Mesenchymal stem cell (in vitro differentiated cells and primary cell): ENCODE results near the gene VWA7.

Source experiments
- DNase-seq: peaks from one replicate; pipeline ENCODE4 v3.0.0-alpha.2; 2013
- H2AFZ ChIP-seq: one replicate; pipeline ENCODE4 v1.6.1; 2013; ENCODE audit warnings: low read depth, mild to moderate bottlenecking, control low read depth, inconsistent platforms, low read length, moderate library complexity
- H2AK5ac ChIP-seq: 2 replicates; pipeline ENCODE4 v1.6.1; 2013; ENCODE audit warnings: low read length, moderate library complexity, mild to moderate bottlenecking, inconsistent platforms; ENCODE audit not compliant: severe bottlenecking
- H2BK120ac ChIP-seq: one replicate; pipeline ENCODE4 v1.6.1; 2013; ENCODE audit warnings: low read depth, mild to moderate bottlenecking, inconsistent platforms, low read length, moderate library complexity
- H2BK12ac ChIP-seq, 2 experiments: one replicate each; pipeline ENCODE4 v1.6.1; 2013; ENCODE audit warnings: inconsistent platforms in 2 of 2, low read length in 2 of 2, mild to moderate bottlenecking in 2 of 2, moderate library complexity in 2 of 2, control low read depth in 1 of 2
- H2BK15ac ChIP-seq: one replicate; pipeline ENCODE4 v1.6.1; 2013; ENCODE audit warnings: mild to moderate bottlenecking, low read depth, inconsistent platforms; ENCODE audit not compliant: poor library complexity, severe bottlenecking
- H2BK5ac ChIP-seq: 2 replicates; pipeline ENCODE4 v1.6.1; 2013; ENCODE audit warnings: low read depth, mild to moderate bottlenecking, low read length, control low read depth, inconsistent platforms; ENCODE audit not compliant: poor library complexity, severe bottlenecking
- H3K14ac ChIP-seq, 2 experiments: one replicate each; pipeline ENCODE4 v1.6.1; 2013; ENCODE audit warnings: inconsistent platforms in 2 of 2, low read length in 2 of 2, control low read depth in 1 of 2, mild to moderate bottlenecking in 1 of 2, moderate library complexity in 1 of 2
- H3K18ac ChIP-seq, 2 experiments: one replicate each; pipeline ENCODE4 v1.6.1; 2013; ENCODE audit warnings: inconsistent platforms in 2 of 2, low read length in 2 of 2, control low read depth in 1 of 2, low read depth in 1 of 2, mild to moderate bottlenecking in 1 of 2
- H3K23ac ChIP-seq, 2 experiments: one replicate each; pipeline ENCODE4 v1.6.1; 2013; ENCODE audit warnings: inconsistent platforms in 2 of 2, low read length in 2 of 2, mild to moderate bottlenecking in 2 of 2, moderate library complexity in 2 of 2, control low read depth in 1 of 2
- H3K27ac ChIP-seq: 2 replicates; pipeline ENCODE4 v1.5.1; 2013; ENCODE audit warnings: mild to moderate bottlenecking, moderate library complexity, low read length, control low read depth, inconsistent platforms; ENCODE audit not compliant: poor library complexity, severe bottlenecking
- H3K27me3 ChIP-seq, 2 experiments: 2 replicates each; pipeline versions ENCODE4 v1.6.1 to v1.7.0; 2013; ENCODE audit warnings: low read length in 2 of 2, mild to moderate bottlenecking in 2 of 2, moderate library complexity in 2 of 2, control low read depth in 1 of 2, inconsistent platforms in 1 of 2; ENCODE audit not compliant: control insufficient read depth in 1 of 2, insufficient read depth in 1 of 2
- H3K36me3 ChIP-seq, 2 experiments: 2 replicates each; pipeline versions ENCODE4 v1.6.1 to v1.7.0; 2013; ENCODE audit warnings: low read length in 2 of 2, control low read depth in 1 of 2, inconsistent platforms in 1 of 2, low read depth in 1 of 2, mild to moderate bottlenecking in 1 of 2; ENCODE audit not compliant: insufficient read depth in 2 of 2, control insufficient read depth in 1 of 2
- H3K4ac ChIP-seq, 2 experiments: one replicate each; pipeline ENCODE4 v1.6.1; 2013; ENCODE audit warnings: inconsistent platforms in 2 of 2, low read length in 2 of 2, mild to moderate bottlenecking in 2 of 2, moderate library complexity in 2 of 2, control low read depth in 1 of 2, low read depth in 1 of 2
- H3K4me1 ChIP-seq: 2 replicates; pipeline ENCODE4 v1.6.1; 2013; ENCODE audit warnings: low read depth, low read length, control low read depth; ENCODE audit not compliant: control insufficient read depth, insufficient read depth
- H3K4me2 ChIP-seq: 2 replicates; pipeline ENCODE4 v1.6.1; 2013; ENCODE audit warnings: low read length, mild to moderate bottlenecking, inconsistent platforms; ENCODE audit not compliant: poor library complexity, severe bottlenecking
- H3K4me3 ChIP-seq, 2 experiments: 2 replicates each; pipeline versions ENCODE4 v1.5.1 to v1.7.0; 2013; ENCODE audit warnings: low read length in 2 of 2, mild to moderate bottlenecking in 2 of 2, control low read depth in 1 of 2, low read depth in 1 of 2; ENCODE audit not compliant: insufficient read depth in 1 of 2
- H3K79me1 ChIP-seq: replicated peaks from 2 replicates; pipeline ENCODE4 v1.6.1; 2013; ENCODE audit warnings: mild to moderate bottlenecking, control low read depth, low read length, inconsistent platforms; ENCODE audit not compliant: poor library complexity, severe bottlenecking
- H3K9ac ChIP-seq: 2 replicates; pipeline ENCODE4 v1.7.0; 2013; ENCODE audit warnings: mild to moderate bottlenecking, low read length, moderate library complexity
- H3K9me3 ChIP-seq: 2 replicates; pipeline ENCODE4 v1.7.0; 2013; ENCODE audit warnings: mild to moderate bottlenecking, low read length; ENCODE audit not compliant: control insufficient read depth
- H4K8ac ChIP-seq: one replicate; pipeline ENCODE4 v1.6.1; 2013; ENCODE audit warnings: inconsistent platforms, mild to moderate bottlenecking, low read length, moderate library complexity
- H4K91ac ChIP-seq: one replicate; pipeline ENCODE4 v1.6.1; 2013; ENCODE audit warnings: mild to moderate bottlenecking, low read length, inconsistent platforms
- WGBS: methylation state at CpG from one replicate; pipeline ENCODE4 v1.1.7; 2013; ENCODE audit warnings: mixed read lengths; 5-methylcytosine and 5-hydroxymethylcytosine counted together

Gene VWA7

GRCh38 chr6:31720196-31720770, 56.8 kb downstream of the VWA7 start:
- Histone ChIP-seq H3K79me1 (no peaks in the 10 kb centered on the region), H3K14ac (peak overlapping the region in 1 of 2 experiments; percentile 11), H3K4ac (no peak overlapping the region), H3K27ac (no peak overlapping the region), H3K36me3 (peaks cover 0 to 15% of the 10 kb centered on the region in 2 experiments), H2BK15ac (no peak overlapping the region), H3K9me3 (no peaks in the 10 kb centered on the region), H3K27me3 (peaks cover 0 to 13% of the 10 kb centered on the region in 2 experiments), H2AFZ (no peak overlapping the region), H2BK120ac (no peak overlapping the region), H3K23ac (no peak overlapping the region), H2BK12ac (no peak overlapping the region), H2BK5ac (no peak overlapping the region), H3K4me2 (no peak overlapping the region), H4K91ac (no peak overlapping the region), H3K4me1 (no peaks in the 10 kb centered on the region), H3K4me3 (no peak overlapping the region), H3K18ac (no peak overlapping the region), H4K8ac (no peak overlapping the region), H2AK5ac (no peak overlapping the region), H3K9ac (no peak overlapping the region)
- WGBS = 95% methylated on average over 5 of the region's 5 CpGs
- no peak for DNase-seq

DNA sequence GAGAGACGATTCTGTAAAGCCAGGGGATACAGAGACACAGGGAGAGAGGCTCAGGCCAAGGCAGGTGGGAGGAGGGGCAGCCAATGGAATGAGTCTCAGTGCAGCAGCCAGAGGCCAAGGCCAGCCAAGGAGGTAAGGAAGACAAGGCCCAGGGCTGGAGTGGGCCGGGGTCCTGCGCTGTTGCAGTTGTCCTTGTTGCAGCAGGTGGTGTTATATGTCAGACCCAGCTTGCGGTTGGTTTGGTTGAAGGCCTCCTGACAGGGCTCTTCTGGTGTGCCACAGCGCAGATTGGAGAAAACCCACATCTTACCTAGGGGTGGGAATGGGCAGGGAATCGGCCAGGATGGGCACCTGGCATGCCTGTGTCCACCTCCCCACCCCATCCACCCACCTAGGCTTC, 58.1 kb downstream of the VWA7 start:
- no peak overlapping the region for H4K91ac ChIP-seq
- peaks cover 0 to 6% of the 10 kb centered on the region in 2 experiments for H3K36me3 ChIP-seq
- H2BK5ac ChIP-seq = no peak overlapping the region
- no peak overlapping the region for H2BK12ac ChIP-seq
- no peak overlapping the region for H4K8ac ChIP-seq
- peaks cover 6 to 21% of the 10 kb centered on the region in 2 experiments for H3K27me3 ChIP-seq
- H3K14ac ChIP-seq = no peak overlapping the region
- no peak overlapping the region for H2AFZ ChIP-seq
- DNase-seq = no peak
- H2AK5ac ChIP-seq = no peak overlapping the region
- no peaks in the 10 kb centered on the region for H3K79me1 ChIP-seq
- no peak overlapping the region for H3K4me2 ChIP-seq
- no peak overlapping the region for H3K18ac ChIP-seq
- no peak overlapping the region for H3K9ac ChIP-seq
- no peaks in the 10 kb centered on the region for H3K9me3 ChIP-seq
- H2BK15ac ChIP-seq = no peak overlapping the region
- H2BK120ac ChIP-seq = no peak overlapping the region
- H3K4me3 ChIP-seq = no peak overlapping the region
- no peak overlapping the region for H3K23ac ChIP-seq
- H3K4me1 ChIP-seq = no peaks in the 10 kb centered on the region
- no peak overlapping the region for H3K4ac ChIP-seq
- 79% methylated on average over 5 of the region's 6 CpGs for WGBS
- no peak overlapping the region for H3K27ac ChIP-seq

DNA sequence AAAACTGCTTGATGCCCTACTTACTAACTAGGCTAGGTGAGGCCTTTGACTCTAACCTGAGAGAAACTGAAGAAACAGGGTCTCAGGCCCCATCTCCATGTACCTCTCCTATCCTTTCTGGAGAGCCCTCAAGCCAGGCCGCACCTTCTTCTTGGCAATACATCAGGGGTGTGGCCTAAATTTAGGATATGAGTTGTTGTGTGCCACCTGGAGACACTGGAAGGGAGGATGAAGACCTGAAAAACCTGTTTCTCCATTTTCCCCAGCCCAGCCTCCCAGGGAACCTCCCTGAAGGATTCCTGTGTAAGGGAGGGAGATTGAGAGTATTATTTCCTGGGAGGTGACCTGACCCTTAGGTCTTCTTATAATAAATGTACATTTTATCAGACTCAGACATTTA, 58.9 kb downstream of the VWA7 start:
- Histone ChIP-seq H3K79me1 (no peaks in the 10 kb centered on the region), H2BK15ac (no peak overlapping the region), H3K36me3 (no peaks in the 10 kb centered on the region), H4K8ac (no peak overlapping the region), H2BK120ac (no peak overlapping the region), H3K27me3 (peaks cover 10 to 29% of the 10 kb centered on the region in 2 experiments), H2BK5ac (no peak overlapping the region), H3K4me1 (peaks cover 4% of the 10 kb centered on the region), H3K4me2 (no peak overlapping the region), H4K91ac (peak overlapping the region; percentile 16), H3K4ac (no peak overlapping the region), H2AFZ (no peak overlapping the region), H2BK12ac (peak overlapping the region in 1 of 2 experiments; percentile 7), H2AK5ac (no peak overlapping the region), H3K18ac (no peak overlapping the region), H3K9ac (no peak overlapping the region), H3K14ac (no peak overlapping the region), H3K27ac (no peak overlapping the region), H3K9me3 (no peaks in the 10 kb centered on the region), H3K4me3 (no peak overlapping the region), H3K23ac (no peak overlapping the region)
- no peak for DNase-seq
- WGBS = 100% methylated on average over 1 of the region's 1 CpG

DNA sequence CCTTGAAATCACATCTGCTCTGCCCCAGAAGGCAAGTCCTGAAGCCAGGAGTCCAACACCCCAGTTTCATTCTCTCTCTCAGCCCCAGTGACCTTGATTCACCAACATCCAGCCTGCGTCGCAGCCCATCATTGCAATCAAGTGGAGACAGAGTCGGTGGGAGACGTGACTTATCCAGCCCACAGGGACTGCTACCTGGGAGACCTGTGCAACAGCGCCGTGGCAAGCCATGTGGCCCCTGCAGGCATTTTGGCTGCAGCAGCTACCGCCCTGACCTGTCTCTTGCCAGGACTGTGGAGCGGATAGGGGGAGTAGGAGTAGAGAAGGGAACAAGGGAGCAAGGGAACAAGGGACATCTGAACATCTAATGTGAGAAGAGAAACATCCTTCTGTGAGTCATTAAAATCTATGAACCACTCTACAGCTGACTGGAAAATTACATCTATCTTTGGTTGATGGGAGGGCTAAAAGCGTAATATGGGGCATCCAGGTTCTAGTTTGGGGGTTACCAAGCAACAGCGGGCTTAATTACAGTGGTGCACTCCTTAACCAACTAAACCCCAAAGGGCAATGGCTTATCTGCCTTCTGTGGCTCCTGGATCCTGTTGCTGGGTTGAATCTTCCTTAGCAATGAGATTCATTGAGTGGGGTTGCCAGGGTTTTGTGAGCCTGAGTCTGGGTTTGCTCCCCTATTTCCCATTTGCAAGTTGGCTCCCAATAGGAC, 59.5 kb downstream of the VWA7 start:
- peaks cover 4% of the 10 kb centered on the region for H3K4me1 ChIP-seq
- H3K36me3 ChIP-seq = no peaks in the 10 kb centered on the region
- no peak overlapping the region for H3K18ac ChIP-seq
- H3K9me3 ChIP-seq = no peaks in the 10 kb centered on the region
- no peak overlapping the region for H3K27ac ChIP-seq
- no peaks in the 10 kb centered on the region for H3K79me1 ChIP-seq
- no peak overlapping the region for H2BK120ac ChIP-seq
- no peak overlapping the region for H3K4me2 ChIP-seq
- H3K4me3 ChIP-seq = no peak overlapping the region
- H4K91ac ChIP-seq = no peak overlapping the region
- peaks cover 12 to 29% of the 10 kb centered on the region in 2 experiments for H3K27me3 ChIP-seq
- no peak overlapping the region for H3K23ac ChIP-seq
- no peak overlapping the region for H3K4ac ChIP-seq
- no peak overlapping the region for H2AFZ ChIP-seq
- H2AK5ac ChIP-seq = no peak overlapping the region
- H3K14ac ChIP-seq = no peak overlapping the region
- H2BK12ac ChIP-seq = no peak overlapping the region
- WGBS = 75% methylated on average over 8 of the region's 10 CpGs
- H2BK5ac ChIP-seq = no peak overlapping the region
- no peak overlapping the region for H2BK15ac ChIP-seq
- H3K9ac ChIP-seq = no peak overlapping the region
- no peak overlapping the region for H4K8ac ChIP-seq
- DNase-seq = no peak
